DND-41 (cell line): Measurements from ENCODE around the gene NSDHL.

Experiments used
- EZH2 ChIP-seq: IDR thresholded peaks from 3 replicates; pipeline ENCODE4 v1.6.1; 2012; ENCODE audit warnings: borderline replicate concordance, low read depth, mild to moderate bottlenecking, moderate library complexity, low read length, inconsistent platforms; ENCODE audit not compliant: severe bottlenecking
- TF ChIP-seq, protein P1 (sequence below): IDR thresholded peaks from 2 replicates; pipeline ENCODE4 v1.5.1; 2012; ENCODE audit warnings: borderline replicate concordance, low read length, moderate library complexity, mild to moderate bottlenecking; ENCODE audit not compliant: poor library complexity, severe bottlenecking; ENCODE audit errors: extremely low read depth

DNA sequence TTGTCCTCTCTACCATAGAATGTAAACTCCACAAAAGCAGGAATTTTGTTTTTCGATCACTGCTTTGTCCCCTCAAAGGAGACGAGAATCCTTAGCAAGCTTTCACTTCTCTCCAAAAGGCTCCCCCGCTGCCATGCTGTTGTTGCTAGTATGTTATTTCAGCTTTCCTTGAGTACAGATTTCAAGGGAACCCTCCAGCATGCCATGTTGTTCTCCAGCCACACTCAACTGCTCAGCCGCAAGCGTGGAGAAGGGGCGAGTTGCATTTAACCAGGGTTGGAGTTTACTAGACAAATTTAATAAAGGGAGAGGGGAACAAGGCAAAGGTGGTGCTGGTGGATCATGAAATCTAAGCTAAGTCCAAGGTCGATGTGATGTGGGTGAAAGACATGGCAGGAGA lies 23.1 kb downstream of the NSDHL start:
- TF ChIP-seq, protein P1, sequence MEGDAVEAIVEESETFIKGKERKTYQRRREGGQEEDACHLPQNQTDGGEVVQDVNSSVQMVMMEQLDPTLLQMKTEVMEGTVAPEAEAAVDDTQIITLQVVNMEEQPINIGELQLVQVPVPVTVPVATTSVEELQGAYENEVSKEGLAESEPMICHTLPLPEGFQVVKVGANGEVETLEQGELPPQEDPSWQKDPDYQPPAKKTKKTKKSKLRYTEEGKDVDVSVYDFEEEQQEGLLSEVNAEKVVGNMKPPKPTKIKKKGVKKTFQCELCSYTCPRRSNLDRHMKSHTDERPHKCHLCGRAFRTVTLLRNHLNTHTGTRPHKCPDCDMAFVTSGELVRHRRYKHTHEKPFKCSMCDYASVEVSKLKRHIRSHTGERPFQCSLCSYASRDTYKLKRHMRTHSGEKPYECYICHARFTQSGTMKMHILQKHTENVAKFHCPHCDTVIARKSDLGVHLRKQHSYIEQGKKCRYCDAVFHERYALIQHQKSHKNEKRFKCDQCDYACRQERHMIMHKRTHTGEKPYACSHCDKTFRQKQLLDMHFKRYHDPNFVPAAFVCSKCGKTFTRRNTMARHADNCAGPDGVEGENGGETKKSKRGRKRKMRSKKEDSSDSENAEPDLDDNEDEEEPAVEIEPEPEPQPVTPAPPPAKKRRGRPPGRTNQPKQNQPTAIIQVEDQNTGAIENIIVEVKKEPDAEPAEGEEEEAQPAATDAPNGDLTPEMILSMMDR, result no peak
- no peak for TF ChIP-seq EZH2
